GM13977 (cell line): Measurements from ENCODE around the gene FYTTD1.
A peak's percentile ranks its signal among the peaks of the same experiment; 100 is the strongest.

Experiments
- DNase-seq: peaks from one replicate; pipeline ENCODE4 v3.0.0; 2012; ENCODE audit warnings: low spot score
- CTCF ChIP-seq: IDR thresholded peaks from 2 replicates; pipeline ENCODE4 v1.5.1; 2012; ENCODE audit warnings: mild to moderate bottlenecking, control low read depth; ENCODE audit not compliant: insufficient read depth; ENCODE audit errors: extremely low read depth, missing control alignments
- in situ Hi-C: fragments of 300-500 bp; cut with MboI; formaldehyde crosslinking; loops from one replicate; pipeline ENCODE4 v1.12.0; 2022; ENCODE audit warnings: low sequenced_read_pairs, low pct_unique_long_range_greater_than_20kb, mixed read lengths, inconsistent platforms; ENCODE audit not compliant: unreplicated experiment

Gene FYTTD1

DNA sequence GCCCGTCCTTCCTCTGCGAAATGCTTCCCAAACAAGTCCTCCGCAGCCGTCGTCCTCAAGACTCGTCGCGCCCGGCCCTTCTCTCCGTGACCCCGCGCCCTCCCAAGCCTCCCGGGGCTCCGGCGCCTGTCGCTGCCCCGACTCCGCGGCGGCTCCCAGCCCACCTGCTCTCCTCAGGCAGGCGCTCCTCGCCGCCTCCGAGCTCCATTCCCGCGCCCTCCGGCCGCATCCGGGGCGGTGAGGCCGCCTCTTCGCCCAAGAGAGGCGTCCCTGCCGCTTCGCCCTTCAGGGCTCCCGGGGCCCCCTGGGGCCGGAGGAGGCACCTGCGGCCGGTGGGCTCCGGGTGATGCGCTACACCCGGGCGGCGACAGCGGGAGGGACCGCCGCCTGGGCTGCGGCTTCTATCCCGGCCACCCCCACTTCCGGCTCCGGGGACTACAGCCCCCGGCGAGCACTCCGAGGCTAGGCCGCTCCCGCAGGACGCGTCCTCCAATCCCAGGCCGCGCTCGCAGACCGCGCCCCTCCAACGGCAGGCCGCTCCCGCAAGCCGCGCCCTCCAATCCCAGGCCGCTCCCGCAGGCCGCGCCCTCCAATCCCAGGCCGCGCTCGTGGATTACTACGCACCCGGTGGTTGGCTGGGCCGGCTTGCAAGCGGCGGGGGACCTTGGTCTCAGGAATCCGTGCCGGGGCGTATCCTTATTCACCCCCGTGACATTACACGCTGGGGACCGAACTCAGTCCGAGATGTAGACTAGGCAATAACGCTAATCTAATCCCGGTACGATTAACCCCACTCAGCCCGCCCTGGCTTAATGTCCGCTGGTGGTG lies 13.0 kb upstream of the FYTTD1 start, which contains the start of gene RUBCN:
Gene RUBCN (minus strand): TSS at position 414 of the 828 bp plus-strand sequence. CDS start 185 bp downstream, at position 229.
- TF ChIP-seq CTCF, result no peak
- in situ Hi-C loops, result no loop called here
- DNase-seq, result peak; percentile 95

DNA sequence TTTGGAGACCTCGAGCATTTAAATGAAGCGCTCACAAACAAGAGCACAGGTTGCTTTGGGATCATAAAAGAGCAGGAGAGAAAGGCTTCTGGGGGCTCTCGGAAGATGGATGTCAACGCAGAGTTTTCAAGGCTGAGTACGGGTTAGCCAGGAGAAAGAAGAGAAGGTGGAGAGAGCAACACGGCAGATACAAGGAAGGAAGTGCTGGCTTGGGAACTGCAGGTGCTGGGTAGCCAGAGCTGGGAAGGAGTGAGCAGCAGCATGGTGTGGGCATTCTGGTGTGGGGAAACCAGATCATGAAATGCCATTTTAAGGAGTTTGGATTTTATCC lies 12.4 kb upstream of the FYTTD1 start:
- in situ Hi-C loops, result no loop called here
- no peak for TF ChIP-seq CTCF
- DNase-seq, result no peak

- no peak for DNase-seq
- TF ChIP-seq CTCF, result no peak
- in situ Hi-C loops, result no loop called here
These were observed 11.8 kb upstream of the FYTTD1 start for GRCh38 chr3:197737749-197738462.

- no peak for TF ChIP-seq CTCF
- in situ Hi-C loops, result no loop called here
- no peak for DNase-seq
These were observed 6.9 kb upstream of the FYTTD1 start for GRCh38 chr3:197742787-197743186.

- in situ Hi-C loops, result no loop called here
- DNase-seq, result no peak
These were observed 3.5 kb upstream of the FYTTD1 start for GRCh38 chr3:197746209-197746608.

DNA sequence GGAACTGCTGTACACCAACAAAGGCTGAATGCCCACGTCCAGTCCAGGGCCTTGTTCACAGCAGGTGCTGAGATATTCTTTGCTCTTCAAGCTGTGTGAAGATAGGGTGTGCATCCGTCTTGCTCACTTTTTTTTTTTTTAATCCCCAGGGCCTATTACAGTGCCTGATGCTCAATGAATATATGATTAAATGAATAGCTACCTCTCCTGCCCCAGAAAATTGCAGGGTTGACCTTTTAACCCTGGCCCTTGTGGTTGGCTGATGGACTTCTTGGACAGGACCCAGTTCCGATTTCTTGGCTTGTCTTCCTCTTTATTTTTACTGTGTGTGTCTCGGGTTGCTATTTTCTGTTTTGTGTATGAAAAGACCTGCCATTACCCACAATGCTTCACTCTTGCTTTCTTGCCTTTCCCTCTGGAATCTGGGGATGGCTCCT lies 2.9 kb upstream of the FYTTD1 start:
- no peak for DNase-seq
- TF ChIP-seq CTCF, result no peak

More at GRCh38 chr3:197746209-197746608, 3.5 kb upstream of the FYTTD1 start:
- no peak for TF ChIP-seq CTCF

More for the DNA sequence above, 2.9 kb upstream of the FYTTD1 start:
- in situ Hi-C loops, result no loop called here
